ENCODE measurements around the gene SORCS3.

Gene SORCS3

DNA sequence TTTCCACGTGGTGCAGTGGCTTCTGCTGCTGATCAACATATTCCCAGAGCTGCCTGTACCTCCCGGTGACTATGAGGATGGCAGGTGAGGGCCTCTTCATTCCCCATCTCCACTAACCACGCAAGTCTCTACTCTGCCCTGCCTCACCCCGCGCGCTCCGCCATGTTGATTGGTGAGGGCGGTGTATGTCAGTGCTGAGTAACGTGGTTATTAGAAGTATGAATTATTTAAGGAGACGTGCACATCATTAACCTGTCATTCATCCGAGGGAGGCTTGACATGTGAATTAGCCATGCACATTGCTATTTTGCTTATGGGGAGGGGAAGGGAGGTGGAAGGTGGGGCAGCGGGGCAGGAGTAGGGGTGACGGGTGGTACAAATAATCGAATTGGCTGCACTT, 138.6 kb downstream of the SORCS3 start:
- TF ChIP-seq CTCF (IDR thresholded peaks at IDR 0.05; ENCODE audit: insufficient read depth, low read depth, low read length, missing control alignments): no peak
- no peak for DNase-seq (ENCODE audit: low read depth)
- no peak overlapping the region for H3K4me3 ChIP-seq (ENCODE audit: low read length)

GRCh38 chr10:104780165-104780564, 139.1 kb downstream of the SORCS3 start:
- H3K4me3 ChIP-seq (ENCODE audit: low read length): no peak overlapping the region
- TF ChIP-seq CTCF (IDR thresholded peaks at IDR 0.05; ENCODE audit: insufficient read depth, low read depth, low read length, missing control alignments): no peak
- no peak for DNase-seq (ENCODE audit: low read depth)

GRCh38 chr10:104780946-104781595, 140.0 kb downstream of the SORCS3 start:
- TF ChIP-seq CTCF (IDR thresholded peaks at IDR 0.05; ENCODE audit: insufficient read depth, low read depth, low read length, missing control alignments): no peak
- H3K4me3 ChIP-seq (ENCODE audit: low read length): no peak overlapping the region
- DNase-seq (ENCODE audit: low read depth): no peak

- DNase-seq (ENCODE audit: low read depth): no peak
- no peak for TF ChIP-seq CTCF (IDR thresholded peaks at IDR 0.05; ENCODE audit: insufficient read depth, low read depth, low read length, missing control alignments)
- H3K4me3 ChIP-seq (ENCODE audit: low read length): no peak overlapping the region
These were observed 143.4 kb downstream of the SORCS3 start for GRCh38 chr10:104784452-104784851.

DNA sequence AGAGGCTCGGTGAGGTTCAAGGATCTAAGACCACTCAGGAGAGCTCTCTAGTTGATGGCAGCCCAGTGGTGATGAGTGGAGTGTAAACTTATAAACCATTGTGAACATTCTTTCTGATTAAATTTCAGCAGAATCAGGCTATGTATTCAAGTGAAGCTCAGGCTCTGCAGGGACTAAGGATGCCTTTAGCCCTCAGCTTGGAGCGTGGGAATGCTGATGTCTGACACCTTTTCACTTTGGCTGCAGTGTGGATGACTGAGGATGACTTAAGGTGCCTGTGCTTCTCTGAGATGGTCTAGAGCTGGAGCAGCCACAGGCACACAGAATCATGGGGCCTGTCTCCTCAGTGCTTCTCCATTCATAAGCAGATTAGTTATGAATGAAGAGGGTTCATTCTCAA, 150.4 kb downstream of the SORCS3 start:
- no peak for DNase-seq (ENCODE audit: low read depth)
- no peak overlapping the region for H3K4me3 ChIP-seq (ENCODE audit: low read length)
- no peak for TF ChIP-seq CTCF (IDR thresholded peaks at IDR 0.05; ENCODE audit: insufficient read depth, low read depth, low read length, missing control alignments)

- TF ChIP-seq CTCF (IDR thresholded peaks at IDR 0.05; ENCODE audit: insufficient read depth, low read depth, low read length, missing control alignments): no peak
- no peak overlapping the region for H3K4me3 ChIP-seq (ENCODE audit: low read length)
- DNase-seq (ENCODE audit: low read depth): no peak
These were observed 154.3 kb downstream of the SORCS3 start for GRCh38 chr10:104795411-104795810.

DNA sequence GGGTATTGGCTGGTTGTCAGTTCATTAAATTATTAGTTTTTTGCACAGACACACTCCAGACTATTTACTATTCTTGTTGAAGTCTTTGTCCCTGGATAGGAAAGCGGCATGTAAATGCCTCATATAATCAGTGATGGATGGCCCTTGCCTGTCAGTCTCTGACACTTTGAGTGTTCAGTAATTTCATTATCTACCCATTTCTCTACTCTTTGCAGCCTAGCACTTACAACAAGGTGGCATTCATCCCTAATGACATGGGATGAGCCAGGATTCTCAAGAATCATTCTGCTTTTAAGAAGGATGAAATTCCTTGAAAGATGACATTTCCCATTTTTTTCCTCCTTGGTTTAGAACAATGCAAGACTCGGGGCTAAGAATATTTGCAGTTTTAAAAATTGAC, 155.7 kb downstream of the SORCS3 start:
- H3K4me3 ChIP-seq (ENCODE audit: low read length): no peak overlapping the region
- no peak for TF ChIP-seq CTCF (IDR thresholded peaks at IDR 0.05; ENCODE audit: insufficient read depth, low read depth, low read length, missing control alignments)
- DNase-seq (ENCODE audit: low read depth): no peak

Measured in epithelial cell of esophagus (primary cell).